ENCODE measurements around the gene ADIRF.

GRCh38 chr10:86941991-86942421, 26.3 kb upstream of the ADIRF start:
- peak in 1 of 4 donors; percentile 32 for TF ChIP-seq POLR2AphosphoS5 (IDR thresholded peaks at IDR 0.05)
- TF ChIP-seq CTCF (IDR thresholded peaks at IDR 0.05), result no peak
- TF ChIP-seq POLR2A (IDR thresholded peaks at IDR 0.05), result no peak
- TF ChIP-seq EP300 (IDR thresholded peaks at IDR 0.05), result no peak

All from sigmoid colon (tissue), 4 donors.